ENCODE results near the gene WRNIP1. TPM values are rescaled to one million over a fixed set of nuclear protein-coding genes. Genes with fewer than 3 reads are reported as not detected.

WRNIP1 gene
- total RNA-seq, 4 donors from 2014 or later = 62.6 to 89.4 (median 76.2) TPM

DNA sequence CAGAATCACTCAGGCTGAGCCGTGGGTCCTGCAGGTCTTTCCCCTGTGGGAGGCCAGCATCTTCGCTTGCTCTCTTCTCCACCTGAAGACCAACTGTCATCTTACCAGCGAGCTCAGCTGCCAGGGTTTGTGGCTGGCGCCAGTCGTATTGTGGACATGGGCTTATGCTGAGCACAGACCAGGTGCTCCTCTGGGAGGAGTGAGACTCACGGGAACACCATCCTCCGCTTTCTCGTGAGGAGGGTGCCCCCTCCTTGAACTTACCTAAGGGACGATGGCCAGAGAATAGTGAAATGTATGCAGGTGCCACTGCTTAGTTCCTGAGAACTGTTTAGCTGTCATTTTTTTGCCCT is 17.1 kb downstream of the WRNIP1 start:
- TF ChIP-seq, protein P1, sequence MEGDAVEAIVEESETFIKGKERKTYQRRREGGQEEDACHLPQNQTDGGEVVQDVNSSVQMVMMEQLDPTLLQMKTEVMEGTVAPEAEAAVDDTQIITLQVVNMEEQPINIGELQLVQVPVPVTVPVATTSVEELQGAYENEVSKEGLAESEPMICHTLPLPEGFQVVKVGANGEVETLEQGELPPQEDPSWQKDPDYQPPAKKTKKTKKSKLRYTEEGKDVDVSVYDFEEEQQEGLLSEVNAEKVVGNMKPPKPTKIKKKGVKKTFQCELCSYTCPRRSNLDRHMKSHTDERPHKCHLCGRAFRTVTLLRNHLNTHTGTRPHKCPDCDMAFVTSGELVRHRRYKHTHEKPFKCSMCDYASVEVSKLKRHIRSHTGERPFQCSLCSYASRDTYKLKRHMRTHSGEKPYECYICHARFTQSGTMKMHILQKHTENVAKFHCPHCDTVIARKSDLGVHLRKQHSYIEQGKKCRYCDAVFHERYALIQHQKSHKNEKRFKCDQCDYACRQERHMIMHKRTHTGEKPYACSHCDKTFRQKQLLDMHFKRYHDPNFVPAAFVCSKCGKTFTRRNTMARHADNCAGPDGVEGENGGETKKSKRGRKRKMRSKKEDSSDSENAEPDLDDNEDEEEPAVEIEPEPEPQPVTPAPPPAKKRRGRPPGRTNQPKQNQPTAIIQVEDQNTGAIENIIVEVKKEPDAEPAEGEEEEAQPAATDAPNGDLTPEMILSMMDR (IDR thresholded peaks at IDR 0.05) = no peak
- TF ChIP-seq EP300 (IDR thresholded peaks at IDR 0.05) = no peak
- TF ChIP-seq POLR2A (IDR thresholded peaks at IDR 0.05) = no peak
- H3K36me3 ChIP-seq = peaks cover 0 to 84% (median 6%) of the 10 kb centered on the region in 3 donors
- no peaks in the 10 kb centered on the region for H3K9me3 ChIP-seq
- no peaks in the 10 kb centered on the region for H3K27me3 ChIP-seq
- H3K4me1 ChIP-seq = peaks cover 0 to 20% (median 0%) of the 10 kb centered on the region in 4 donors
- 87 to 98% methylated on average over 9 of the region's 9 CpGs for WGBS, 2 donors
- H3K4me3 ChIP-seq = no peak overlapping the region
- no peak overlapping the region for H3K27ac ChIP-seq
- no peak for DNase-seq (ENCODE audit: low spot score in 2 of 2)

- no peaks in the 10 kb centered on the region for H3K27me3 ChIP-seq
- no peak overlapping the region for H3K4me3 ChIP-seq
- WGBS, 2 donors = 71 to 74% methylated on average over 10 of the region's 10 CpGs
- H3K27ac ChIP-seq = no peak overlapping the region
- no peaks in the 10 kb centered on the region for H3K9me3 ChIP-seq
- H3K4me1 ChIP-seq = peaks cover 0 to 18% (median 0%) of the 10 kb centered on the region in 4 donors
- DNase-seq (ENCODE audit: low spot score in 2 of 2) = no peak
- H3K36me3 ChIP-seq = peaks cover 0 to 88% (median 6%) of the 10 kb centered on the region in 3 donors
- TF ChIP-seq, protein P1 (IDR thresholded peaks at IDR 0.05) = no peak
- no peak for TF ChIP-seq EP300 (IDR thresholded peaks at IDR 0.05)
- no peak for TF ChIP-seq POLR2A (IDR thresholded peaks at IDR 0.05)
These were observed 17.6 kb downstream of the WRNIP1 start for GRCh38 chr6:2782825-2783187.

DNA sequence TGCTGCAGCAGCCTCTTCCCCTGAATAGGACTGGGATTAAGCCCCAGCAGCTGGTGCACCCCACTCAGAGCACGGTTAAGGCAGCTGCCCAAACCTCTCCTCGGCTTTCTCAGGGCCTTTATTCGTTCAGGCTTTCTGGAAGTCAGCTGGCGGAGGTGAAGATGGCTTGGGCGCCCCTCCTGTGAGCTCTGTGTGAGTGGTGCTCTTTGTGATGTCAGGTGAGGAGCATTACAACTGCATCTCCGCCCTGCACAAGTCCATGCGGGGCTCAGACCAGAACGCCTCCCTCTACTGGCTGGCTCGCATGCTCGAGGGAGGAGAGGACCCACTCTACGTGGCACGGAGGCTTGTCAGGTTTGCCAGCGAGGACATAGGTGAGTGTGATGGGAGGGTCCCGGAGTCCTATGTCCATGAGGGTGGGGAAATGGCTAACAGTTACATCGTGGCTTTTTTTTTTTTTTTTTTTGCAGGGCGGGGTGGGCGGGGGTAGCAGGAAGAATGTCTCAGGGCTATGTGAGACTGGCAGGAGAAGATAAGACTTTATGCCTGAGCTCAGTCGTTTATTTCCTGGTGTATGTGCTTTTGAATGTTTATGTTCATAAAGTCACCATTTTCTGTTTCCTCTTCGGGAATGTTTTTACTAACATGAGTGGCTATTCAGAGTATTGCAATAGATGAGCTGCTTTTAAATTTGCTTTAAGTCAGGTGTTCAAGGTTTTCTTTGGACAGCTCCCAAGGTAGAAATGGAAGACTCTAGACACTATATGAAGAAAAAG is 18.2 kb downstream of the WRNIP1 start:
- WGBS, 2 donors = 51 to 55% methylated on average over 18 to 19 of the region's 19 CpGs
- H3K36me3 ChIP-seq = peaks cover 0 to 91% (median 6%) of the 10 kb centered on the region in 3 donors
- H3K4me3 ChIP-seq = no peak overlapping the region
- H3K4me1 ChIP-seq = peaks cover 0 to 13% (median 0%) of the 10 kb centered on the region in 4 donors
- H3K27me3 ChIP-seq = no peaks in the 10 kb centered on the region
- no peaks in the 10 kb centered on the region for H3K9me3 ChIP-seq
- TF ChIP-seq, protein P1 (IDR thresholded peaks at IDR 0.05) = no peak
- TF ChIP-seq EP300 (IDR thresholded peaks at IDR 0.05) (no peak), POLR2A (IDR thresholded peaks at IDR 0.05) (no peak)
- no peak overlapping the region for H3K27ac ChIP-seq
- DNase-seq (ENCODE audit: low spot score in 2 of 2) = no peak

GRCh38 chr6:2784061-2784460 is 18.9 kb downstream of the WRNIP1 start:
- Histone ChIP-seq H3K27ac (no peak overlapping the region), H3K9me3 (no peaks in the 10 kb centered on the region), H3K4me1 (peaks cover 0 to 12% (median 0%) of the 10 kb centered on the region in 4 donors), H3K4me3 (no peak overlapping the region), H3K27me3 (no peaks in the 10 kb centered on the region), H3K36me3 (peaks cover 0 to 84% (median 6%) of the 10 kb centered on the region in 3 donors)
- 61 to 81% methylated on average over 5 of the region's 5 CpGs for WGBS, 2 donors
- no peak for DNase-seq (ENCODE audit: low spot score in 2 of 2)
- TF ChIP-seq, protein P1 (IDR thresholded peaks at IDR 0.05) = no peak

GRCh38 chr6:2784930-2785329 is 19.7 kb downstream of the WRNIP1 start:
- TF ChIP-seq POLR2A (IDR thresholded peaks at IDR 0.05) = no peak
- TF ChIP-seq EP300 (IDR thresholded peaks at IDR 0.05) = no peak
- TF ChIP-seq, protein P1 (IDR thresholded peaks at IDR 0.05) = no peak
- Histone ChIP-seq H3K27me3 (no peaks in the 10 kb centered on the region), H3K27ac (no peak overlapping the region), H3K4me3 (no peak overlapping the region), H3K9me3 (no peaks in the 10 kb centered on the region), H3K36me3 (peaks cover 0 to 76% (median 0%) of the 10 kb centered on the region in 3 donors), H3K4me1 (peaks cover 0 to 13% (median 0%) of the 10 kb centered on the region in 4 donors)
- no peak for DNase-seq (ENCODE audit: low spot score in 2 of 2)
- 83 to 89% methylated on average over 5 to 7 of the region's 7 CpGs for WGBS, 2 donors
